ENCODE results near the gene RNF135.

GRCh38 chr17:30927756-30928155 lies 43.1 kb upstream of the RNF135 start:
- TF ChIP-seq CTCF (conservative IDR thresholded peaks at IDR 0.05) (no peak), EZH2 (IDR thresholded peaks at IDR 0.05; ENCODE audit: low read depth) (no peak)
